HepG2 (cell line): ENCODE measurements around the gene PPP1R9A. TPM values are rescaled to one million over a fixed set of nuclear protein-coding genes. Genes with fewer than 3 reads are reported as not detected.

Source experiments
- FOXO1 ChIP-seq: sonication (generic); formaldehyde crosslinking; IDR thresholded peaks from 2 replicates; pipeline ENCODE4 v1.4.0; 2020; ENCODE audit warnings: missing genetic modification reagents
- HOMEZ ChIP-seq: IDR thresholded peaks from 2 replicates; pipeline ENCODE4 v1.6.1; 2016; ENCODE audit warnings: low read depth
- MZF1 ChIP-seq: sonication (generic); formaldehyde crosslinking; IDR thresholded peaks from 2 replicates; pipeline ENCODE4 v1.8.1; 2023; ENCODE audit warnings: mild to moderate bottlenecking, missing genetic modification reagents, borderline replicate concordance
- NFIC ChIP-seq: IDR thresholded peaks from 2 replicates; pipeline ENCODE4 v1.6.1; 2012; ENCODE audit warnings: mild to moderate bottlenecking, low read length, inconsistent platforms
- RBAK ChIP-seq: sonication (generic); formaldehyde crosslinking; IDR thresholded peaks from 2 replicates; pipeline ENCODE4 v1.5.1; 2020; ENCODE audit warnings: mild to moderate bottlenecking, missing genetic modification reagents
- RELA ChIP-seq: sonication (generic); formaldehyde crosslinking; IDR thresholded peaks from 2 replicates; pipeline ENCODE4 v1.4.0; 2020; ENCODE audit warnings: missing genetic modification reagents
- RERE ChIP-seq: IDR thresholded peaks from 2 replicates; pipeline ENCODE4 v1.6.1; 2016; ENCODE audit warnings: low read depth, missing genetic modification reagents, missing compliant biosample characterization
- SALL2 ChIP-seq: sonication (generic); formaldehyde crosslinking; IDR thresholded peaks from 2 replicates; pipeline ENCODE4 v1.8.1; 2023; ENCODE audit warnings: mild to moderate bottlenecking, missing genetic modification reagents, inconsistent platforms
- SMAD9 ChIP-seq: sonication (generic); formaldehyde crosslinking; IDR thresholded peaks from 2 replicates; pipeline ENCODE4 v1.5.1; 2020; ENCODE audit warnings: mild to moderate bottlenecking, missing genetic modification reagents
- TFAP4 ChIP-seq: sonication (generic); IDR thresholded peaks from 2 replicates; pipeline ENCODE4 v1.6.1; 2016; ENCODE audit warnings: low read depth, borderline replicate concordance
- ZBTB37 ChIP-seq: sonication (generic); formaldehyde crosslinking; IDR thresholded peaks from 2 replicates; pipeline ENCODE4 v1.4.0; 2020; ENCODE audit warnings: mild to moderate bottlenecking, missing genetic modification reagents
- ZIK1 ChIP-seq: sonication (generic); formaldehyde crosslinking; IDR thresholded peaks from 2 replicates; pipeline ENCODE4 v1.5.0; 2020; ENCODE audit warnings: mild to moderate bottlenecking, low read depth, missing genetic modification reagents, borderline replicate concordance
- ZNF614 ChIP-seq: IDR thresholded peaks from 2 replicates; pipeline ENCODE4 v1.6.1; 2018; ENCODE audit warnings: missing biosample characterization, missing genetic modification reagents, inconsistent platforms, borderline replicate concordance
- ZNF775 ChIP-seq: sonication (generic); formaldehyde crosslinking; IDR thresholded peaks from 2 replicates; pipeline ENCODE4 v1.4.0; 2020; ENCODE audit warnings: missing genetic modification reagents, mild to moderate bottlenecking, moderate library complexity, borderline replicate concordance
- ZZZ3 ChIP-seq: sonication (generic); formaldehyde crosslinking; IDR thresholded peaks from 2 replicates; pipeline ENCODE4 v1.4.0; 2020; ENCODE audit warnings: missing genetic modification reagents, mild to moderate bottlenecking, borderline replicate concordance
- polyA plus RNA-seq, 8 experiments: library from polyadenylated mRNA; depleted of rRNA in 3 of 8; stranded (reverse) in 7 of 8; unstranded in 1 of 8; fragments of >200 nt; fragmentation: Illumina TruSeq in 4 of 8; extraction: Trizol in 4 of 8; gene quantifications; 2 replicates each; pipeline versions ENCODE4 v1.2.1 to v1.2.3, GENCODE V29; 2011 to 2016; ENCODE audit warnings: low read depth in 4 of 8, missing spikeins in 1 of 8, mixed read lengths in 1 of 8; ENCODE audit not compliant: insufficient read depth in 1 of 8
- total RNA-seq, 5 experiments: library from RNA; depleted of rRNA; stranded (reverse); fragments of >200 nt; fragmentation: Illumina TruSeq; extraction: Trizol; gene quantifications; 2 replicates each; pipeline ENCODE4 v1.2.3, GENCODE V29; 2016; ENCODE audit warnings: low read depth in 1 of 5

Gene PPP1R9A
- total and polyA plus RNA-seq, 2 of the 13 experiments (the other 11 are each of a cell fraction or from before 2014, with no cell fraction given) = 11.4 to 31.9 TPM

GRCh38 chr7:94980418-94981142, 73.2 kb downstream of the PPP1R9A start (continued):
- TF ChIP-seq ZBTB37 (CRISPR knock-in tag) (no peak), ZZZ3 (CRISPR knock-in tag) (no peak), FOXO1 (peak; percentile 43; the same call in 1 of the 2 replicates), NFIC (peak; percentile 84), TFAP4 (peak; percentile 49; the same call in 1 of the 2 replicates), RERE (CRISPR knock-in tag) (peak; percentile 93), HOMEZ (CRISPR knock-in tag) (peak; percentile 38; the same call in 1 of the 2 replicates), MZF1 (CRISPR knock-in tag) (no peak), SALL2 (CRISPR knock-in tag) (0 out of 2 replicates have a peak, but pooled peaks have one; percentile 19), SMAD9 (no peak), RELA (CRISPR knock-in tag) (no peak), ZNF775 (CRISPR knock-in tag) (no peak), ZNF614 (CRISPR knock-in tag) (peak; percentile 66; the same call in 1 of the 2 replicates), RBAK (CRISPR knock-in tag) (peak; percentile 79; the same call in 1 of the 2 replicates), ZIK1 (CRISPR knock-in tag) (no peak)
